ENCODE data around the gene ZNF549. TPM values are rescaled to one million over a fixed set of nuclear protein-coding genes. Genes with fewer than 3 reads are reported as not detected.

The ZNF549 gene
- total RNA-seq, 1 donor from 2014 or later, result 6.0 TPM

DNA sequence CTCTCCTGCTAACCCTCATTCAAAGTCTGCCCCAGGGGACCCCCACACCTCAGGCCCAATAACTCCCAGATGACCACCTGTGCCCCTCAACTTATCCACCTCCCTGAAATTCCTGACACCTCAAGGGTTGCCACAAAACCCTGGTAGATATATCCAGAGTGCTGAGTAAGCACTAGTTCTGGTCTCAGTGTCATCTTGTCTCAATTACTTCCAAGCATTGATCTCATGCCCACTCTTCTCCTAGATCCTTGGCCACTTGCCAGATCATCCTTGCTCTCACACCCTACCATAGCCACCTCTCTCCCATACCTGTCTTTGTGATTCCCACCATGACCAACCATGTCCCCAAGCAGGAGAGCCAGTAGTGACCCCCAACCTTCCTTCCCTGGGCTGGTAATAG is 49.5 kb downstream of the ZNF549 start:
- intact Hi-C loops (cut with DNase I), result no loop called here
- H3K27ac ChIP-seq, result no peak overlapping the region
- no peak for DNase-seq
- H3K36me3 ChIP-seq, result peaks cover 34% of the 10 kb centered on the region
- H3K4me1 ChIP-seq, result peaks cover 5% of the 10 kb centered on the region
- H3K9me3 ChIP-seq, result peaks cover 57% of the 10 kb centered on the region
- no peak for ATAC-seq
- H3K4me3 ChIP-seq, result no peak overlapping the region
- TF ChIP-seq, protein P1, sequence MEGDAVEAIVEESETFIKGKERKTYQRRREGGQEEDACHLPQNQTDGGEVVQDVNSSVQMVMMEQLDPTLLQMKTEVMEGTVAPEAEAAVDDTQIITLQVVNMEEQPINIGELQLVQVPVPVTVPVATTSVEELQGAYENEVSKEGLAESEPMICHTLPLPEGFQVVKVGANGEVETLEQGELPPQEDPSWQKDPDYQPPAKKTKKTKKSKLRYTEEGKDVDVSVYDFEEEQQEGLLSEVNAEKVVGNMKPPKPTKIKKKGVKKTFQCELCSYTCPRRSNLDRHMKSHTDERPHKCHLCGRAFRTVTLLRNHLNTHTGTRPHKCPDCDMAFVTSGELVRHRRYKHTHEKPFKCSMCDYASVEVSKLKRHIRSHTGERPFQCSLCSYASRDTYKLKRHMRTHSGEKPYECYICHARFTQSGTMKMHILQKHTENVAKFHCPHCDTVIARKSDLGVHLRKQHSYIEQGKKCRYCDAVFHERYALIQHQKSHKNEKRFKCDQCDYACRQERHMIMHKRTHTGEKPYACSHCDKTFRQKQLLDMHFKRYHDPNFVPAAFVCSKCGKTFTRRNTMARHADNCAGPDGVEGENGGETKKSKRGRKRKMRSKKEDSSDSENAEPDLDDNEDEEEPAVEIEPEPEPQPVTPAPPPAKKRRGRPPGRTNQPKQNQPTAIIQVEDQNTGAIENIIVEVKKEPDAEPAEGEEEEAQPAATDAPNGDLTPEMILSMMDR (IDR thresholded peaks at IDR 0.05), result no peak
- no peaks in the 10 kb centered on the region for H3K27me3 ChIP-seq (ENCODE audit: low read depth)

DNA sequence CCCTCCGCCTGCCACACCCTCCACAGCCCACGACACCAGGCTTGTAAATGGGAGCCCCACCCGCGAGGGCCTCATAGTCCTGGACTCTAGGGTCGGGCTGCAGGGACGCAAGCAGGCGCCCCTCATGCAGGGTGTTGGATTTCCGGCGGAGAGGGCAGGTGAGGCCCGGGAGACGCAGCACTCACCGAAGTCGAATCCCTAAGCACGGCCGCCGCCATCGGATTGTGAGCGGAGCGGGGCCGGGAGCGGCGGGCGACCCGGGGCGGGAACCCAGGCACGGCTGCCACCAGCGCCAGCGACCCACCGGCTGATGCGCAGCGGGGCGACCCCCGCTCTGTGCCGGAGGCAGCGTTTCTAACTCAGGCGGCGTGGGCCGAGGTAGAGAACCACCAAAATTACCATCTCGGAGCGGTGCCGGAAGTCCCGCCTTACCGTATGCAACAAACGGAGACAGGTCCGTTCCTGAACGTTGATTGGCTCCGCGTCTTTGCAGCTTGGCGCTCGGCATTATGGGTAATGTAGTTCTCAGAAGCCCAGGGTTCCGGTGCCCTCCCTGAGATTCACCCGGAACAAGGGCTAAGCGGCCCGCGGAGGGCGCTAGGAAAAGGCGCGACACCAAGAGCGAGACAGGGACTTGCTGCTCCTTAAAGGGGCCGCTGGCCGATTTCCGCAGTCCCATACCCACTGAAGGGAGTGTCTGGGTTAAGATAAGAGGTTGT is 51.5 kb downstream of the ZNF549 start, which contains the start of gene ZNF416:
Gene ZNF416, minus strand, starts transcription at position 425 of the 719 bp plus-strand sequence. Its CDS starts 207 bp downstream, at position 218.
- H3K36me3 ChIP-seq, result peaks cover 20% of the 10 kb centered on the region
- no peaks in the 10 kb centered on the region for H3K27me3 ChIP-seq (ENCODE audit: low read depth)
- peak within 1 kb of the TSS; percentile 75 for H3K4me3 ChIP-seq
- peak within 1 kb of the TSS; percentile 69 for H3K27ac ChIP-seq
- peaks cover 41% of the 10 kb centered on the region for H3K9me3 ChIP-seq
- ATAC-seq (peak; percentile 99 to 100), DNase-seq (peak; percentile 97)
- intact Hi-C loops (cut with DNase I), result no loop called here
- H3K4me1 ChIP-seq, result peaks cover 11% of the 10 kb centered on the region
- TF ChIP-seq, protein P1 (IDR thresholded peaks at IDR 0.05), result no peak

DNA sequence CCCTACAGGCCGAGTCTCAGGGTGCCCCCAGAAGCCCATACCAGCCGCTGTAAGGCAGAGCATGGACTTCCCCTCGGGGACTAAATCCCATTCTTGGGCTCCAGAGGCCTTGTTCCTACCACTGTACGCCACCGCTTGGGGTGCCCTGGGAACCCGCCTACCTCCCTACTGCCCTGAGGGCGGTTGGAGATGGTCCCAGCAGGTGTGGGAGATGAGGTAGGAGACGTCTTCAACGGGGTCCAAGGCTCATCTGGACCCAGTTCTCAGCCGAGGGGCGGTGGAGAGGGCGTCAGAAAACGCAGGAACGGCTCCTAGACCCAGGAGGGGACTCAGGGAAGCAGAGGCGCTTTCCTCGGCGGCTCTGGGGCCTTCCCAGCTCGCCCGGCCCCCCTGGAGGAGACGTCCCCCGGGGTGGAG is 56.0 kb downstream of the ZNF549 start:
- no peaks in the 10 kb centered on the region for H3K36me3 ChIP-seq
- TF ChIP-seq, protein P1 (IDR thresholded peaks at IDR 0.05), result no peak
- intact Hi-C loops (cut with DNase I), result no loop called here
- H3K27me3 ChIP-seq (ENCODE audit: low read depth), result no peaks in the 10 kb centered on the region
- H3K4me1 ChIP-seq, result peaks cover 22% of the 10 kb centered on the region
- ATAC-seq, result no peak
- H3K9me3 ChIP-seq, result peaks cover 25% of the 10 kb centered on the region
- DNase-seq, result no peak
- peak overlapping the region; percentile 71 for H3K27ac ChIP-seq
- H3K4me3 ChIP-seq, result peak overlapping the region; percentile 76

DNA sequence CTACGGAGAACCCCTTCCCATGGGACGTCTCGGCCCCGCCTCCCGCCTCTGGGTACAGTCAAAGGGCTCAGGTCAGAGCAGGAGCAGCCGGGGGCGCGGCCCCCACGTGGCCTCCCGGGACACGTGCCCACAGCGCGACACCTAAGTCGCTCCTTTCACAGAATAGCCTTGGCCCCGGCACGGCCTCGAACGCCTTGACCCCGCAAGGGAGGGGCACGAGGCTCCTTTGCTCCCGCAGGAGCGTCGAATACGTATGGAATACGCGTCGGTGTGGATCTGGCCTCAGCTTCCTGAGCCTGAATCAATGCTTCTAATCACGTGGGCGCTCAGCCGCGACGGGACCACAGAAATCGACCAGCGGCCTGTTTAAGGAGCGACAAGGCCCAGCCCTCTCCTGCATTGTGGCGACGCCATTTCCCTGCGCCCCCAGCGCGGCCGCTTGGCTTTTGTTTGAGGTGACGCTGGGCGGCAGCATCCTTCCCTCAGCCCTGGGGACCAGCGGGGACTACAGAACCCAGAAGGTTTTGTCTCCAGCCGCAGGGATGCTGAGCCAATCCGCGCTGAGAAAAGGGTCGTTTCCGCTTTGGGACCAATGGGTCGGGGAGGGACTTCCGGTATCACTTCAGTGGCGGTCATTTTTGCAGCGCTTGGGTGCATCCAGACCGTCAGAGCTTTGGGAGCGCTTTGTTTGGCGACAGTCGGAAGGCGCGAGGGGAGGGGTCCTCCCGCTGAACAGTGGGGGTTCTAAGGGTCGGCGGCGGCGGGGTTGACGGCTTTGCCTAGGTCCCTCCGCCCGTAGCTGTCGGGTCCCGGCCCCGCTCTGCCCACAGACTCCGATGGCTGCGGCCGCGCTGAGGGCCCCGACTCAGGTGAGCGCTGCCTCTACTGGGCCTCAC is 56.6 kb downstream of the ZNF549 start, which contains the start of gene ZIK1:
Gene ZIK1, plus strand, starts transcription at position 625 of the 896 bp plus-strand sequence. Its CDS starts 212 bp downstream, at position 837.
- DNase-seq, result peak; percentile 88
- Histone ChIP-seq H3K36me3 (peaks cover under 1% of the 10 kb centered on the region), H3K4me1 (peaks cover 22% of the 10 kb centered on the region), H3K27me3 (ENCODE audit: low read depth) (no peaks in the 10 kb centered on the region), H3K27ac (peak within 1 kb of the TSS; percentile 71), H3K9me3 (peaks cover 31% of the 10 kb centered on the region), H3K4me3 (peak within 1 kb of the TSS; percentile 76)
- peak; percentile 90 to 96 for ATAC-seq
- TF ChIP-seq, protein P1 (IDR thresholded peaks at IDR 0.05), result peak; percentile 14
- intact Hi-C loops (cut with DNase I), result no loop called here

DNA sequence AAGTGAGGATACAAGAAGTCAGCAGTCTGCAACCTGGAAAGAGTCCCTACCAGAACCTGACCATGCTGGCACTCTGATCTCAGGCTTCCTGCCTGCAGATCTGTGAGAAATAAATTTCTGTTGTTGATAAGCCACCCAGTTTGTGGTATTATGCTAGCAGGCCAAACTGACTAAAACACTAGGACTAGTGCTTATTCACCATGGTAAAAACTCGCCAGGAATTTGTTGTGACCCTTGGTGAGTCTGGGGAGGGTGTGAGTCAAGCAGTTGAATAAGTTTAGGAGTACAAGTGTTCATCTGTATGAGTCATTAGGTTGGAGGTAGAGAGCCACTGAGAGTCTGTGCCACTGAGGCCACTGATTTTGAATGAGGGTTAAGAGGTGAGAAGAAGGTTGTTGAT is 60.4 kb downstream of the ZNF549 start:
- TF ChIP-seq, protein P1 (IDR thresholded peaks at IDR 0.05), result no peak
- peaks cover 68% of the 10 kb centered on the region for H3K9me3 ChIP-seq
- peaks cover 23% of the 10 kb centered on the region for H3K36me3 ChIP-seq
- ATAC-seq (no peak), DNase-seq (no peak)
- peaks cover 17% of the 10 kb centered on the region for H3K4me1 ChIP-seq
- intact Hi-C loops (cut with DNase I), result no loop called here
- no peak overlapping the region for H3K4me3 ChIP-seq
- H3K27ac ChIP-seq, result no peak overlapping the region
- no peaks in the 10 kb centered on the region for H3K27me3 ChIP-seq (ENCODE audit: low read depth)

Data from lower lobe of right lung (tissue), 2 donors.